ENCODE results near the gene DNASE2B.

- TF ChIP-seq REST (IDR thresholded peaks at IDR 0.05; ENCODE audit: low read depth) (no peak), TAF1 (IDR thresholded peaks at IDR 0.05; ENCODE audit: low read depth) (no peak), EP300 (IDR thresholded peaks at IDR 0.05; ENCODE audit: borderline replicate concordance) (no peak), RAD21 (IDR thresholded peaks at IDR 0.05; ENCODE audit: low read depth) (no peak), EGR1 (IDR thresholded peaks at IDR 0.05) (no peak), CEBPB (IDR thresholded peaks at IDR 0.05) (no peak), YY1 (IDR thresholded peaks at IDR 0.05; ENCODE audit: low read depth) (no peak), MAX (IDR thresholded peaks at IDR 0.05) (no peak), TCF12 (IDR thresholded peaks at IDR 0.05; ENCODE audit: low read depth) (no peak), FOXM1 (IDR thresholded peaks at IDR 0.05; ENCODE audit: borderline replicate concordance, low read depth) (no peak), CREB1 (IDR thresholded peaks at IDR 0.05; ENCODE audit: low read depth) (no peak), ZBTB7A (IDR thresholded peaks at IDR 0.05; ENCODE audit: low read depth) (no peak), NFIC (IDR thresholded peaks at IDR 0.05) (no peak)
Observed at GRCh38 chr1:84415396-84415795, 17.1 kb downstream of the DNASE2B start.

Measured in Ishikawa (cell line).